Measurements from ENCODE around the gene CD44. TPM values are rescaled to one million over a fixed set of nuclear protein-coding genes. Genes with fewer than 3 reads are reported as not detected.

The CD44 gene
- total RNA-seq, 1 donor from 2014 or later, result 1,546 TPM

- Mint-ChIP-seq H3K27ac (no peak overlapping the region), H3K36me3 (ENCODE audit: low read depth) (no peaks in the 10 kb centered on the region), H3K4me1 (peaks cover 28% of the 10 kb centered on the region), H3K4me3 (no peak overlapping the region), H3K9me3 (no peaks in the 10 kb centered on the region), H3K27me3 (no peaks in the 10 kb centered on the region)
- no peak for ATAC-seq (ENCODE audit: low read depth)
- POLR2A ChIA-PET, result interaction anchor here (0.7 to 2.1 kb wide), 5 partner anchors 10 to 58 kb away, joined by 3 to 6 read pairs (median 3); no protein-coding TSS in a partner anchor
- intact Hi-C loops (cut with micrococcal nuclease), result no loop called here
- no peak for DNase-seq
- no peak for TF ChIP-seq CTCF (IDR thresholded peaks at IDR 0.05)
- CTCF ChIA-PET, result no interaction called here
Measured at GRCh38 chr11:35102267-35102666, 36.7 kb upstream of the CD44 start.

- intact Hi-C loops (cut with micrococcal nuclease), result no loop called here
- no peaks in the 10 kb centered on the region for H3K9me3 Mint-ChIP-seq
- H3K4me3 Mint-ChIP-seq, result no peak overlapping the region
- H3K36me3 Mint-ChIP-seq (ENCODE audit: low read depth), result no peaks in the 10 kb centered on the region
- ChIA-PET POLR2A (interaction anchor here (0.9 to 2.1 kb wide), 3 partner anchors 12 to 74 kb away, joined by 3 to 6 read pairs (median 4); no protein-coding TSS in a partner anchor), CTCF (no interaction called here)
- TF ChIP-seq CTCF (IDR thresholded peaks at IDR 0.05), result no peak
- ATAC-seq (ENCODE audit: low read depth) (no peak), DNase-seq (no peak)
- no peak overlapping the region for H3K27ac Mint-ChIP-seq
- H3K4me1 Mint-ChIP-seq, result peaks cover 41% of the 10 kb centered on the region
- no peaks in the 10 kb centered on the region for H3K27me3 Mint-ChIP-seq
Measured at GRCh38 chr11:35103366-35104208, 35.4 kb upstream of the CD44 start.

GRCh38 chr11:35104655-35105054, 34.3 kb upstream of the CD44 start:
- ATAC-seq (ENCODE audit: low read depth) (no peak), DNase-seq (no peak)
- Mint-ChIP-seq H3K4me3 (no peak overlapping the region), H3K36me3 (ENCODE audit: low read depth) (no peaks in the 10 kb centered on the region), H3K9me3 (no peaks in the 10 kb centered on the region), H3K4me1 (peaks cover 52% of the 10 kb centered on the region), H3K27ac (no peak overlapping the region), H3K27me3 (no peaks in the 10 kb centered on the region)
- CTCF ChIA-PET, result no interaction called here
- no peak for TF ChIP-seq CTCF (IDR thresholded peaks at IDR 0.05)
- intact Hi-C loops (cut with micrococcal nuclease), result loop anchor here (1.0 kb wide), 1 partner anchor 7 kb away; no protein-coding TSS in a partner anchor
- POLR2A ChIA-PET, result interaction anchor here (0.7 kb wide), 1 partner anchor 34 kb away, joined by 3 read pairs; the partner anchor contains the start of gene CD44

- ChIA-PET CTCF (no interaction called here), POLR2A (interaction anchor here (0.6 to 2.4 kb wide), 3 partner anchors 13 to 93 kb away, joined by 3 to 14 read pairs (median 12); partner anchors contain the start of gene CD44)
- H3K4me3 Mint-ChIP-seq, result no peak overlapping the region
- intact Hi-C loops (cut with micrococcal nuclease), result loop anchor here (1.0 to 2.0 kb wide), 6 partner anchors 8 to 65 kb away; no protein-coding TSS in a partner anchor
- no peaks in the 10 kb centered on the region for H3K9me3 Mint-ChIP-seq
- no peak for TF ChIP-seq CTCF (IDR thresholded peaks at IDR 0.05)
- peaks cover 60% of the 10 kb centered on the region for H3K4me1 Mint-ChIP-seq
- no peaks in the 10 kb centered on the region for H3K36me3 Mint-ChIP-seq (ENCODE audit: low read depth)
- H3K27me3 Mint-ChIP-seq, result no peaks in the 10 kb centered on the region
- H3K27ac Mint-ChIP-seq, result peak overlapping the region; percentile 71
- ATAC-seq (ENCODE audit: low read depth) (no peak), DNase-seq (no peak)
Measured at GRCh38 chr11:35105319-35106079, 33.5 kb upstream of the CD44 start.
